SK-N-SH treated with all-trans-retinoic acid at 6 μM for 48 hours (cell line): ENCODE measurements around the gene PLEKHH3.

Experiments
- ATAC-seq: fragments of 200-7000 bp; cut with Tn5 transposase; 3 replicates; pipeline ENCODE4 v1.9.1; 2020; ENCODE audit warnings: mild to moderate bottlenecking, moderate library complexity
- ARNTL ChIP-seq: fragments of 450-650 bp; formaldehyde crosslinking; IDR thresholded peaks from 2 replicates; pipeline ENCODE4 v1.5.0; 2020; ENCODE audit warnings: low read depth, mild to moderate bottlenecking, moderate library complexity, borderline replicate concordance
- BACH2 ChIP-seq: fragments of 250-450 bp; sonication (Bioruptor Pico); IDR thresholded peaks from 2 replicates; pipeline ENCODE4 v1.9.0; 2021; ENCODE audit warnings: mild to moderate bottlenecking, borderline replicate concordance
- CSDC2 ChIP-seq: fragments of 250-450 bp; sonication (Bioruptor Pico); IDR thresholded peaks from 2 replicates; pipeline ENCODE4 v1.5.0; 2020; ENCODE audit warnings: mild to moderate bottlenecking, moderate library complexity
- CSRNP3 ChIP-seq: fragments of 250-450 bp; sonication (Bioruptor Pico); IDR thresholded peaks from 2 replicates; pipeline ENCODE4 v1.5.1; 2021; ENCODE audit warnings: mild to moderate bottlenecking, moderate library complexity
- ESRRG ChIP-seq: fragments of 250-450 bp; sonication (Bioruptor Pico); IDR thresholded peaks from 2 replicates; pipeline ENCODE4 v1.6.1; 2021; ENCODE audit warnings: mild to moderate bottlenecking
- ISL1 ChIP-seq: fragments of 250-450 bp; sonication (Bioruptor Pico); IDR thresholded peaks from 2 replicates; pipeline ENCODE4 v2.1.2; 2022; ENCODE audit warnings: mild to moderate bottlenecking, moderate library complexity
- OSR1 ChIP-seq: fragments of 250-450 bp; sonication (Bioruptor Pico); IDR thresholded peaks from 2 replicates; pipeline ENCODE4 v1.8.0; 2022; ENCODE audit warnings: moderate library complexity, mild to moderate bottlenecking, inconsistent platforms
- POU6F1 ChIP-seq: fragments of 250-450 bp; sonication (Bioruptor Pico); IDR thresholded peaks from 2 replicates; pipeline ENCODE4 v1.8.0; 2021; ENCODE audit warnings: low read depth, mild to moderate bottlenecking, moderate library complexity, borderline replicate concordance
- PPARA ChIP-seq: fragments of 250-450 bp; sonication (Bioruptor Pico); IDR thresholded peaks from 2 replicates; pipeline ENCODE4 v1.5.0; 2020; ENCODE audit warnings: mild to moderate bottlenecking, borderline replicate concordance
- RARB ChIP-seq: fragments of 250-450 bp; sonication (Bioruptor Pico); IDR thresholded peaks from 2 replicates; pipeline ENCODE4 v1.8.0; 2021; ENCODE audit warnings: mild to moderate bottlenecking, moderate library complexity
- SNAI2 ChIP-seq: fragments of 250-450 bp; sonication (Bioruptor Pico); IDR thresholded peaks from 2 replicates; pipeline ENCODE4 v1.5.0; 2020; ENCODE audit warnings: mild to moderate bottlenecking, moderate library complexity
- TCF4 ChIP-seq: fragments of 250-450 bp; sonication (Bioruptor Pico); IDR thresholded peaks from 2 replicates; pipeline ENCODE4 v1.8.0; 2021; ENCODE audit warnings: mild to moderate bottlenecking, moderate library complexity, borderline replicate concordance
- TOX ChIP-seq: fragments of 250-450 bp; sonication (Bioruptor Pico); IDR thresholded peaks from 2 replicates; pipeline ENCODE4 v1.8.0; 2021; ENCODE audit warnings: mild to moderate bottlenecking, moderate library complexity, borderline replicate concordance
- TSHZ2 ChIP-seq: fragments of 250-450 bp; sonication (Bioruptor Pico); IDR thresholded peaks from 2 replicates; pipeline ENCODE4 v1.5.0; 2020; ENCODE audit warnings: mild to moderate bottlenecking, moderate library complexity
- ZC3H10 ChIP-seq: fragments of 250-450 bp; sonication (Bioruptor Pico); IDR thresholded peaks from 2 replicates; pipeline ENCODE4 v1.5.1; 2021; ENCODE audit warnings: mild to moderate bottlenecking, moderate library complexity
- ZFP3 ChIP-seq: fragments of 250-450 bp; sonication (Bioruptor Pico); IDR thresholded peaks from 2 replicates; pipeline ENCODE4 v1.5.0; 2020; ENCODE audit warnings: mild to moderate bottlenecking, moderate library complexity
- ZFP30 ChIP-seq: fragments of 450-650 bp; formaldehyde crosslinking; IDR thresholded peaks from 2 replicates; pipeline ENCODE4 v1.5.0; 2022; ENCODE audit warnings: mild to moderate bottlenecking, moderate library complexity
- ZNF565 ChIP-seq: fragments of 450-650 bp; formaldehyde crosslinking; conservative IDR thresholded peaks from 2 replicates; pipeline ENCODE4 v1.5.0; 2020; ENCODE audit warnings: low read depth, mild to moderate bottlenecking, moderate library complexity
- ZNF70 ChIP-seq: fragments of 450-650 bp; formaldehyde crosslinking; IDR thresholded peaks from 2 replicates; pipeline ENCODE4 v1.5.0; 2020; ENCODE audit warnings: mild to moderate bottlenecking, moderate library complexity
- ZNF8 ChIP-seq: fragments of 450-650 bp; formaldehyde crosslinking; IDR thresholded peaks from 2 replicates; pipeline ENCODE4 v1.5.0; 2020; ENCODE audit warnings: mild to moderate bottlenecking, moderate library complexity
- TF ChIP-seq, protein P1 (sequence below): fragments of 250-450 bp; sonication (Bioruptor Pico); IDR thresholded peaks from 2 replicates; pipeline ENCODE4 v1.5.1; 2020; ENCODE audit warnings: low read depth, mild to moderate bottlenecking, moderate library complexity
- TF ChIP-seq, protein P2 (sequence below): fragments of 250-450 bp; sonication (Bioruptor Pico); IDR thresholded peaks from 2 replicates; pipeline ENCODE4 v1.8.0; 2020; ENCODE audit warnings: mild to moderate bottlenecking, moderate library complexity, borderline replicate concordance

The PLEKHH3 gene

DNA sequence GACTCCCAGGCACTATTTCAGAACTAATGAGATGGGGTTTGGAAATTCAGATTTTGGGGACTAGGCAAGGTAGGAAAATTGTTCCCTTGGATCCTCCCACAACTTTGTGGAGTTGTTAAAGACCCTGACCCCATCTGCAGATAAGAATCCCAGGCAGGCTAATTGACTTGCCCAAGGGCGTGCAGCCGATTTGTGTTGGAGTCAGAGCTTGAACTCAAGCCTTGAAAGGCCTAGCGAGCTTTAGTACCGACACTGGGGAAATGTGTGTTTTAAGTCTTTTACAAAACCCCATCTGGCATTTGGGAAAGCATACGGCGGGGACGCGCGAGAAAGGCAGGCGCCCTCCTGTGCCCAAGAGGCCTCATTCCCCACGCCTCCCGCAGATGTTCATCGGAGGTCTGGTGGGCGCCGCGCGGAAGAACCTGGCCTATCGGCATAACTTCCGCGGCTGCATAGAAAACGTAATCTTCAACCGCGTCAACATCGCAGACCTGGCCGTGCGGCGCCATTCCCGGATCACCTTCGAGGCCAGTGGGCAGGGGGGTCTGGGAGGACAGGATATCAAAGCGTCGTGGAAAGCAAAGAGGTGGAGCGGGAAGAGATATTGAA, 9.8 kb upstream of the PLEKHH3 start:
- TF ChIP-seq TOX (CRISPR knock-in tag) (no peak), TSHZ2 (CRISPR knock-in tag) (no peak), RARB (CRISPR knock-in tag) (no peak), CSDC2 (no peak), ZNF565 (CRISPR knock-in tag) (no peak), ZFP30 (CRISPR knock-in tag) (no peak), ISL1 (CRISPR knock-in tag) (no peak), ZC3H10 (CRISPR knock-in tag) (no peak), PPARA (CRISPR knock-in tag) (no peak), SNAI2 (CRISPR knock-in tag) (no peak)
- no peak for ATAC-seq

DNA sequence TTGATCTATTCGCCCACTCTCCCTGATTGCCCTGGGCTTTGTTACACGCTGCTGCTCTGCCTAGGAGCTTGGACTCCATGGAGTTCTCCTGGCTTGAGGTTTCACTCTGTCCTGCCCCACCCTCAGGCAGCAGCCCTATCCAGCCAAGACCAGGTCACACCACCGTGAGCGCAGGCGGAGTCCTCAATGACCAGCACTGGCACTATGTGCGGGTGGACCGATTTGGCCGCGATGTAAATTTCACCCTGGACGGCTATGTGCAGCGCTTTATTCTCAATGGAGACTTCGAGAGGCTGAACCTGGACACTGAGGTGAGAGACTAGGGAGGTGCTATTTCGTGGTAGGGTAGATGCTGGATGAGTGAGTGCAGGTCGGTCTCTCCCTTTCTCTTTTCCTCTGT, 9.0 kb upstream of the PLEKHH3 start:
- ATAC-seq = no peak

GRCh38 chr17:42684929-42685556, 8.2 kb upstream of the PLEKHH3 start:
- ATAC-seq = no peak
- no peak for TF ChIP-seq ESRRG
- TF ChIP-seq, protein P1, sequence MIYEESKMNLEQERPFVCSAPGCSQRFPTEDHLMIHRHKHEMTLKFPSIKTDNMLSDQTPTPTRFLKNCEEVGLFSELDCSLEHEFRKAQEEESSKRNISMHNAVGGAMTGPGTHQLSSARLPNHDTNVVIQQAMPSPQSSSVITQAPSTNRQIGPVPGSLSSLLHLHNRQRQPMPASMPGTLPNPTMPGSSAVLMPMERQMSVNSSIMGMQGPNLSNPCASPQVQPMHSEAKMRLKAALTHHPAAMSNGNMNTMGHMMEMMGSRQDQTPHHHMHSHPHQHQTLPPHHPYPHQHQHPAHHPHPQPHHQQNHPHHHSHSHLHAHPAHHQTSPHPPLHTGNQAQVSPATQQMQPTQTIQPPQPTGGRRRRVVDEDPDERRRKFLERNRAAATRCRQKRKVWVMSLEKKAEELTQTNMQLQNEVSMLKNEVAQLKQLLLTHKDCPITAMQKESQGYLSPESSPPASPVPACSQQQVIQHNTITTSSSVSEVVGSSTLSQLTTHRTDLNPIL (CRISPR knock-in tag) = no peak
- no peak for TF ChIP-seq TCF4
- TF ChIP-seq ZNF8 = no peak
- no peak for TF ChIP-seq TSHZ2 (CRISPR knock-in tag)
- no peak for TF ChIP-seq ISL1 (CRISPR knock-in tag)
- no peak for TF ChIP-seq CSRNP3 (CRISPR knock-in tag)

More for the DNA sequence above, 9.0 kb upstream of the PLEKHH3 start:
- no peak for TF ChIP-seq SNAI2 (CRISPR knock-in tag)
- no peak for TF ChIP-seq ISL1 (CRISPR knock-in tag)
- no peak for TF ChIP-seq ZNF8
- no peak for TF ChIP-seq ZNF565 (CRISPR knock-in tag)
- TF ChIP-seq ARNTL (CRISPR knock-in tag) = no peak
- TF ChIP-seq RARB (CRISPR knock-in tag) = no peak
- TF ChIP-seq ZFP30 (CRISPR knock-in tag) = no peak
- no peak for TF ChIP-seq OSR1 (CRISPR knock-in tag)
- TF ChIP-seq ZFP3 = no peak
- no peak for TF ChIP-seq ESRRG
- no peak for TF ChIP-seq PPARA (CRISPR knock-in tag)
- no peak for TF ChIP-seq ZNF70
- no peak for TF ChIP-seq CSDC2
- TF ChIP-seq ZC3H10 (CRISPR knock-in tag) = no peak
- TF ChIP-seq, protein P2, sequence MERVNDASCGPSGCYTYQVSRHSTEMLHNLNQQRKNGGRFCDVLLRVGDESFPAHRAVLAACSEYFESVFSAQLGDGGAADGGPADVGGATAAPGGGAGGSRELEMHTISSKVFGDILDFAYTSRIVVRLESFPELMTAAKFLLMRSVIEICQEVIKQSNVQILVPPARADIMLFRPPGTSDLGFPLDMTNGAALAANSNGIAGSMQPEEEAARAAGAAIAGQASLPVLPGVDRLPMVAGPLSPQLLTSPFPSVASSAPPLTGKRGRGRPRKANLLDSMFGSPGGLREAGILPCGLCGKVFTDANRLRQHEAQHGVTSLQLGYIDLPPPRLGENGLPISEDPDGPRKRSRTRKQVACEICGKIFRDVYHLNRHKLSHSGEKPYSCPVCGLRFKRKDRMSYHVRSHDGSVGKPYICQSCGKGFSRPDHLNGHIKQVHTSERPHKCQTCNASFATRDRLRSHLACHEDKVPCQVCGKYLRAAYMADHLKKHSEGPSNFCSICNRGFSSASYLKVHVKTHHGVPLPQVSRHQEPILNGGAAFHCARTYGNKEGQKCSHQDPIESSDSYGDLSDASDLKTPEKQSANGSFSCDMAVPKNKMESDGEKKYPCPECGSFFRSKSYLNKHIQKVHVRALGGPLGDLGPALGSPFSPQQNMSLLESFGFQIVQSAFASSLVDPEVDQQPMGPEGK (CRISPR knock-in tag) = no peak
- TF ChIP-seq, protein P1 (CRISPR knock-in tag) = no peak
- no peak for TF ChIP-seq BACH2 (CRISPR knock-in tag)
- TF ChIP-seq POU6F1 (CRISPR knock-in tag) = no peak
